ENCODE results near the gene IL5RA. TPM values are rescaled to one million over a fixed set of nuclear protein-coding genes. Genes with fewer than 3 reads are reported as not detected.

IL5RA gene
- total and polyA plus RNA-seq, 9 of the 15 experiments (the other 6 are each of a cell fraction or from before 2014, with no cell fraction given) = 0.07 to 0.28 (median 0.14) TPM; not detected in 4

DNA sequence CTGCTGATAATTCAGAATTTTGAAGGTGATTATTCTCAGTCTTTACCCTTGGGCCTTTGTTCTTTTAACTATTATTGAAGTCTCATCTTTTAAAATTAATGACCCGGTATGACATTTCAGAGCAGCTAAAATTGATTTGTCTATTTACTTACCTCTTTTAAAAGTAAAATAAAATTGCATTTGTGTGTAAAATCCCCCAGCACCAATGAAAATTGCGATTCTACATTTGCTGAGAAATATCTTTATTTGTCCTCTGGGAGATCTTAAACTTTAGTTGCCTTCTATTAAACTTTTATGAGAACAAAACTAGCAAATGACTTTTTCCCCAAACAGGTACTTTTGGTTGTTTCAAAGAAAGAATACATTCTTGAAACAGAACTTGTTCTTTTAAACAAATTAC is 7.5 kb upstream of the IL5RA start:
- POLR2A ChIA-PET = no interaction called here
- in situ Hi-C loops (cut with MboI) = no loop called here
- H3K4me1 ChIP-seq (replicated peaks in 1 of 2; ENCODE audit: control insufficient read depth in 2 of 2, insufficient read depth in 2 of 2, low read length in 2 of 2) = no peaks in the 10 kb centered on the region
- H4K20me1 ChIP-seq (replicated peaks; ENCODE audit: control insufficient read depth, insufficient read depth, low read length) = no peaks in the 10 kb centered on the region
- no peaks in the 10 kb centered on the region for H3K36me3 ChIP-seq (ENCODE audit: control insufficient read depth, insufficient read depth, low read length)
- H3K4me3 ChIP-seq = no peak overlapping the region
- no peaks in the 10 kb centered on the region for H3K9me3 ChIP-seq (replicated peaks; ENCODE audit: control insufficient read depth, insufficient read depth, low read depth, low read length)
- H2AFZ ChIP-seq (ENCODE audit: low read depth, low read length) = no peak overlapping the region
- intact Hi-C loops (cut with micrococcal nuclease) = no loop called here
- no peak overlapping the region for H3K9ac ChIP-seq (ENCODE audit: insufficient read depth in 1 of 2, low read depth in 2 of 2, low read length in 2 of 2)
- no peak overlapping the region for H3K4me2 ChIP-seq (ENCODE audit: insufficient read depth, low read length)
- peaks cover 4 to 9% of the 10 kb centered on the region in 2 experiments; a peak in 4 of 5 replicates for H3K27me3 ChIP-seq (ENCODE audit: control insufficient read depth in 2 of 2, insufficient read depth in 2 of 2, low read length in 2 of 2)
- WGBS (ENCODE audit: insufficient coverage, low coverage, missing lambda C conversion rate) = 5% methylated on average over 2 of the region's 2 CpGs
- no peak for ATAC-seq
- no peaks in the 10 kb centered on the region for H3K79me2 ChIP-seq (ENCODE audit: control insufficient read depth, insufficient read depth, low read length)
- no peak for FAIRE-seq
- DNase-seq (ENCODE audit: extremely low read depth in 1 of 4, low spot score in 3 of 4) = no peak
- H3K27ac ChIP-seq (ENCODE audit: extremely low read depth, low read depth, low read length) = no peak overlapping the region
- H3K9me1 ChIP-seq (ENCODE audit: control insufficient read depth, insufficient read depth, low read length) = no peaks in the 10 kb centered on the region
- no TSS peak for BruUV-seq (replicated peaks)
- CTCF ChIA-PET (ENCODE audit: low intra/inter-chr PET ratio) = no interaction called here
- TF ChIP-seq ZNF518B (CRISPR knock-in tag; IDR thresholded peaks at IDR 0.05) = no peak
- TF ChIP-seq, protein P1, sequence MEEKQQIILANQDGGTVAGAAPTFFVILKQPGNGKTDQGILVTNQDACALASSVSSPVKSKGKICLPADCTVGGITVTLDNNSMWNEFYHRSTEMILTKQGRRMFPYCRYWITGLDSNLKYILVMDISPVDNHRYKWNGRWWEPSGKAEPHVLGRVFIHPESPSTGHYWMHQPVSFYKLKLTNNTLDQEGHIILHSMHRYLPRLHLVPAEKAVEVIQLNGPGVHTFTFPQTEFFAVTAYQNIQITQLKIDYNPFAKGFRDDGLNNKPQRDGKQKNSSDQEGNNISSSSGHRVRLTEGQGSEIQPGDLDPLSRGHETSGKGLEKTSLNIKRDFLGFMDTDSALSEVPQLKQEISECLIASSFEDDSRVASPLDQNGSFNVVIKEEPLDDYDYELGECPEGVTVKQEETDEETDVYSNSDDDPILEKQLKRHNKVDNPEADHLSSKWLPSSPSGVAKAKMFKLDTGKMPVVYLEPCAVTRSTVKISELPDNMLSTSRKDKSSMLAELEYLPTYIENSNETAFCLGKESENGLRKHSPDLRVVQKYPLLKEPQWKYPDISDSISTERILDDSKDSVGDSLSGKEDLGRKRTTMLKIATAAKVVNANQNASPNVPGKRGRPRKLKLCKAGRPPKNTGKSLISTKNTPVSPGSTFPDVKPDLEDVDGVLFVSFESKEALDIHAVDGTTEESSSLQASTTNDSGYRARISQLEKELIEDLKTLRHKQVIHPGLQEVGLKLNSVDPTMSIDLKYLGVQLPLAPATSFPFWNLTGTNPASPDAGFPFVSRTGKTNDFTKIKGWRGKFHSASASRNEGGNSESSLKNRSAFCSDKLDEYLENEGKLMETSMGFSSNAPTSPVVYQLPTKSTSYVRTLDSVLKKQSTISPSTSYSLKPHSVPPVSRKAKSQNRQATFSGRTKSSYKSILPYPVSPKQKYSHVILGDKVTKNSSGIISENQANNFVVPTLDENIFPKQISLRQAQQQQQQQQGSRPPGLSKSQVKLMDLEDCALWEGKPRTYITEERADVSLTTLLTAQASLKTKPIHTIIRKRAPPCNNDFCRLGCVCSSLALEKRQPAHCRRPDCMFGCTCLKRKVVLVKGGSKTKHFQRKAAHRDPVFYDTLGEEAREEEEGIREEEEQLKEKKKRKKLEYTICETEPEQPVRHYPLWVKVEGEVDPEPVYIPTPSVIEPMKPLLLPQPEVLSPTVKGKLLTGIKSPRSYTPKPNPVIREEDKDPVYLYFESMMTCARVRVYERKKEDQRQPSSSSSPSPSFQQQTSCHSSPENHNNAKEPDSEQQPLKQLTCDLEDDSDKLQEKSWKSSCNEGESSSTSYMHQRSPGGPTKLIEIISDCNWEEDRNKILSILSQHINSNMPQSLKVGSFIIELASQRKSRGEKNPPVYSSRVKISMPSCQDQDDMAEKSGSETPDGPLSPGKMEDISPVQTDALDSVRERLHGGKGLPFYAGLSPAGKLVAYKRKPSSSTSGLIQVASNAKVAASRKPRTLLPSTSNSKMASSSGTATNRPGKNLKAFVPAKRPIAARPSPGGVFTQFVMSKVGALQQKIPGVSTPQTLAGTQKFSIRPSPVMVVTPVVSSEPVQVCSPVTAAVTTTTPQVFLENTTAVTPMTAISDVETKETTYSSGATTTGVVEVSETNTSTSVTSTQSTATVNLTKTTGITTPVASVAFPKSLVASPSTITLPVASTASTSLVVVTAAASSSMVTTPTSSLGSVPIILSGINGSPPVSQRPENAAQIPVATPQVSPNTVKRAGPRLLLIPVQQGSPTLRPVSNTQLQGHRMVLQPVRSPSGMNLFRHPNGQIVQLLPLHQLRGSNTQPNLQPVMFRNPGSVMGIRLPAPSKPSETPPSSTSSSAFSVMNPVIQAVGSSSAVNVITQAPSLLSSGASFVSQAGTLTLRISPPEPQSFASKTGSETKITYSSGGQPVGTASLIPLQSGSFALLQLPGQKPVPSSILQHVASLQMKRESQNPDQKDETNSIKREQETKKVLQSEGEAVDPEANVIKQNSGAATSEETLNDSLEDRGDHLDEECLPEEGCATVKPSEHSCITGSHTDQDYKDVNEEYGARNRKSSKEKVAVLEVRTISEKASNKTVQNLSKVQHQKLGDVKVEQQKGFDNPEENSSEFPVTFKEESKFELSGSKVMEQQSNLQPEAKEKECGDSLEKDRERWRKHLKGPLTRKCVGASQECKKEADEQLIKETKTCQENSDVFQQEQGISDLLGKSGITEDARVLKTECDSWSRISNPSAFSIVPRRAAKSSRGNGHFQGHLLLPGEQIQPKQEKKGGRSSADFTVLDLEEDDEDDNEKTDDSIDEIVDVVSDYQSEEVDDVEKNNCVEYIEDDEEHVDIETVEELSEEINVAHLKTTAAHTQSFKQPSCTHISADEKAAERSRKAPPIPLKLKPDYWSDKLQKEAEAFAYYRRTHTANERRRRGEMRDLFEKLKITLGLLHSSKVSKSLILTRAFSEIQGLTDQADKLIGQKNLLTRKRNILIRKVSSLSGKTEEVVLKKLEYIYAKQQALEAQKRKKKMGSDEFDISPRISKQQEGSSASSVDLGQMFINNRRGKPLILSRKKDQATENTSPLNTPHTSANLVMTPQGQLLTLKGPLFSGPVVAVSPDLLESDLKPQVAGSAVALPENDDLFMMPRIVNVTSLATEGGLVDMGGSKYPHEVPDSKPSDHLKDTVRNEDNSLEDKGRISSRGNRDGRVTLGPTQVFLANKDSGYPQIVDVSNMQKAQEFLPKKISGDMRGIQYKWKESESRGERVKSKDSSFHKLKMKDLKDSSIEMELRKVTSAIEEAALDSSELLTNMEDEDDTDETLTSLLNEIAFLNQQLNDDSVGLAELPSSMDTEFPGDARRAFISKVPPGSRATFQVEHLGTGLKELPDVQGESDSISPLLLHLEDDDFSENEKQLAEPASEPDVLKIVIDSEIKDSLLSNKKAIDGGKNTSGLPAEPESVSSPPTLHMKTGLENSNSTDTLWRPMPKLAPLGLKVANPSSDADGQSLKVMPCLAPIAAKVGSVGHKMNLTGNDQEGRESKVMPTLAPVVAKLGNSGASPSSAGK (IDR thresholded peaks at IDR 0.05) = no peak
- TF ChIP-seq, protein P2, sequence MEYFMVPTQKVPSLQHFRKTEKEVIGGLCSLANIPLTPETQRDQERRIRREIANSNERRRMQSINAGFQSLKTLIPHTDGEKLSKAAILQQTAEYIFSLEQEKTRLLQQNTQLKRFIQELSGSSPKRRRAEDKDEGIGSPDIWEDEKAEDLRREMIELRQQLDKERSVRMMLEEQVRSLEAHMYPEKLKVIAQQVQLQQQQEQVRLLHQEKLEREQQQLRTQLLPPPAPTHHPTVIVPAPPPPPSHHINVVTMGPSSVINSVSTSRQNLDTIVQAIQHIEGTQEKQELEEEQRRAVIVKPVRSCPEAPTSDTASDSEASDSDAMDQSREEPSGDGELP (CRISPR knock-in tag; IDR thresholded peaks at IDR 0.05; ENCODE audit: borderline replicate concordance) = no peak
- TF ChIP-seq E2F4 (CRISPR knock-in tag; IDR thresholded peaks at IDR 0.05; ENCODE audit: low read depth) = no peak

Measured in K562 (cell line).